SK-N-MC (cell line): ENCODE results near the gene ZDHHC7.

Experiments
- DNase-seq: peaks from one replicate; pipeline ENCODE4 v3.0.0-alpha.2; 2011; ENCODE audit warnings: low read depth, low spot score
- H3K27ac ChIP-seq: fragments of 200-600 bp; sonication (generic); 2 replicates; pipeline ENCODE4 v1.5.1; 2016; ENCODE audit warnings: mixed run types
- H3K36me3 ChIP-seq: fragments of 200-600 bp; sonication (generic); 2 replicates; pipeline ENCODE4 v1.6.1; 2017; ENCODE audit warnings: antibody characterized with exemption, low read length, mixed read lengths; ENCODE audit not compliant: insufficient read depth
- H3K4me3 ChIP-seq: fragments of 200-600 bp; sonication (generic); 2 replicates; pipeline ENCODE4 v1.5.1; 2016
- H3K9ac ChIP-seq: fragments of 200-600 bp; sonication (generic); 2 replicates; pipeline ENCODE4 v1.8.0; 2017; ENCODE audit warnings: mixed run types, mixed read lengths; ENCODE audit not compliant: insufficient read length
- H3K9me3 ChIP-seq: fragments of 200-600 bp; sonication (generic); 2 replicates; pipeline ENCODE4 v1.6.1; 2017; ENCODE audit warnings: low read depth, mild to moderate bottlenecking, antibody characterized with exemption, low read length, moderate library complexity, mixed read lengths
- EZH2 ChIP-seq: fragments of 200-600 bp; sonication (generic); IDR thresholded peaks from one replicate; pipeline ENCODE4 v1.6.1; 2017; ENCODE audit warnings: antibody characterized with exemption
- FOXP2 ChIP-seq: optimal IDR thresholded peaks from 2 replicates; pipeline ENCODE3; 2011; ENCODE audit warnings: mild to moderate bottlenecking, moderate library complexity; ENCODE audit not compliant: insufficient read depth; ENCODE audit errors: extremely low read length, control extremely low read depth
- POLR2AphosphoS5 ChIP-seq: IDR thresholded peaks from 2 replicates; pipeline ENCODE4 v1.6.1; 2012; ENCODE audit warnings: mild to moderate bottlenecking, low read depth, low read length, borderline replicate concordance

Gene ZDHHC7

DNA sequence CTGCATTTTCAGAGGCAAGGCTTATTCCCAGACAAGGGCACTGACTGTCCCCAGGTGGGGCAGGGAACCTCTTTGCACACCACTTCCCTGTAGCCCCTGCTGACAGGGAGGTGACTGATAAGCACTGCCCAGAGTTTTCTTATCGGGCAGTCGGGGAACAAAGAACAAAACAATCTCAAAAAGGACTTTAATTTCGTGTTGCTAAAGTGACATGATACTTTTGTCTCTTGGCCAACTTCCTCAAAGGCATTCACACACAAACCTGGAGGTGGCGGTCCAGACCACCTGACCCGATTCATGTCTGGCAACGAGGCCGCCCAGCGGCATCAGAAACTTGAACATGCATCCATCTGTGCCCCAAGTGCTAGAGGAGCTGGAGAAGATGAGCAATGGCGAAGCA is 28.9 kb downstream of the ZDHHC7 start:
- H3K4me3 ChIP-seq = no peak overlapping the region
- TF ChIP-seq POLR2AphosphoS5 (no peak), EZH2 (no peak), FOXP2 (no peak)
- no peaks in the 10 kb centered on the region for H3K9me3 ChIP-seq
- no peak for DNase-seq
- H3K36me3 ChIP-seq = no peaks in the 10 kb centered on the region; the same call in 1 of the 2 replicates
- H3K9ac ChIP-seq = no peak overlapping the region
- no peak overlapping the region for H3K27ac ChIP-seq

DNA sequence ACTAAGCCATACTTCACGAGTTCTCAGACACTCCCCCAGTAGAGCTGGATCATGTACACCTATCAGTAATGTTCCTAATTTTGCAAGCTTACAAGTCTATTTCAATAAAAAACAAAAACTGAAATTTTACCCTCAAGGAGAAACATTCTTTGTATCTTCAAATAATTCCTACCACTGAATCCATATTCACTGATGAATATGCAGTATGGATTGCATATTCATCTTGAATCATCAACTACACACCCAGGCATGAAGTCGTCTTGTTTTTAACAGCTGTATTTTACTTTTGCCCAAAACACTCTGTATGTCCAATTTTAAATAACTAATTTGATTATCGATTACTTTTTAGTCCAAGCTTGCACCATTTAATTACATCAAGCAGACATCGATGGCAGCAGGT is 31.8 kb downstream of the ZDHHC7 start:
- DNase-seq = no peak
- Histone ChIP-seq H3K36me3 (no peaks in the 10 kb centered on the region; the same call in 1 of the 2 replicates), H3K27ac (no peak overlapping the region), H3K4me3 (no peak overlapping the region), H3K9me3 (no peaks in the 10 kb centered on the region), H3K9ac (no peak overlapping the region)
- no peak for TF ChIP-seq EZH2

DNA sequence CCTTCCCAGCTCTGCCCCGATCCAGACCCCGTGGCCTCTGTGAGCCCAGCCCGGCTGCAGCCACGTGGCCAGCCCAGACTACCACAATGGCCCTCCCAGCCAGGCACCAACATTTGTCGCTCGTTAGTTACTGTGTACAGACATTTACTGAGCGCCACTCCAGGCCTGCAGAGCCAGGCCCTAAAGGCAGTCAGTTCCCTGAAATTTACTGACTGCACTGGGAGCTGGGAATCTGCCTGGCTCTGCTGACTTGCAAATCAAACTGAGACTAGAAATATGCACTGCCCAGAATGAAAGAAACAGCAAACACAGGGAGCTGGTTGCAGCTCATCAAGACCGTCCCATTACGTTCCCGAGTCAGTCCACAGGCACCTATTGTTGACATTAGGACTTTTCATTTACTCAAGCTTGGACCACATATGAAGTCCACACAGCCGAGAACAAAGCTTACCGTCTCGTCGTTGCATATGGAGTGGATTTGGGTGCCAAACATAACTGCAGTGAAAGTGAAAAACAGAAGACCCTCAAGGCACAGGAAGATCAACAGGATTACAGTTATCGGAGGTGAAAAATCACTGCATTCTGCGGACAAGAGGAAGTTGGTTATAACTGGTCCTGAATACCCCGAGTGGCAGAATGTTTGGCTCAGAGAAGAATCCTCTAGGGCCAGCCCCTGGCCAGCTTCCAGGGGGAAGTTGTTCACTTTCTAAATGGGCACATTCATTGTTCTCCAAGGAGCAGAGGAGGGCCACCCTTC is 34.5 kb downstream of the ZDHHC7 start:
- Histone ChIP-seq H3K4me3 (no peak overlapping the region), H3K9ac (no peak overlapping the region), H3K9me3 (no peaks in the 10 kb centered on the region), H3K27ac (no peak overlapping the region), H3K36me3 (no peaks in the 10 kb centered on the region; the same call in 1 of the 2 replicates)
- DNase-seq = no peak
- TF ChIP-seq EZH2 = no peak
- no peak for TF ChIP-seq POLR2AphosphoS5
- TF ChIP-seq FOXP2 = no peak

DNA sequence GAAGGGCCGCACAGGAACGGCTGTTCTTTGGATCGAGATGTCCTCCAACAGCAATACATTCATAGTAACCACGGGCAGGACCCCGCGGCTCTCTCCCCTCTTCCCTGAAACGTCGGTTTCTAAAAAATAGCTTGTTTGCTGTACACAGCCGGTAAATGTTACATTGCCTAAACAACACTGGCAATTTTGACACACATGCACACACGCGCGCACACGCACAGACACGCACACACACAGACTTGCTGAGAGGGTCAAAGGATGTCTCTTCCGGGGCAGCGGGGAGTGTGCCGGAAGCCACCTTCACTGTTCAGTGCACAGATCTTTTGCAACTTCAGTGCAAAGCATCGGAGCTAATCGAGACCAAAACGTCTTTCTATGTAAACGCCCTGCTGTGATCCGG is 35.8 kb downstream of the ZDHHC7 start:
- DNase-seq = no peak
- Histone ChIP-seq H3K27ac (no peak overlapping the region), H3K4me3 (no peak overlapping the region), H3K9me3 (no peaks in the 10 kb centered on the region), H3K9ac (no peak overlapping the region), H3K36me3 (no peaks in the 10 kb centered on the region; the same call in 1 of the 2 replicates)
- no peak for TF ChIP-seq POLR2AphosphoS5

DNA sequence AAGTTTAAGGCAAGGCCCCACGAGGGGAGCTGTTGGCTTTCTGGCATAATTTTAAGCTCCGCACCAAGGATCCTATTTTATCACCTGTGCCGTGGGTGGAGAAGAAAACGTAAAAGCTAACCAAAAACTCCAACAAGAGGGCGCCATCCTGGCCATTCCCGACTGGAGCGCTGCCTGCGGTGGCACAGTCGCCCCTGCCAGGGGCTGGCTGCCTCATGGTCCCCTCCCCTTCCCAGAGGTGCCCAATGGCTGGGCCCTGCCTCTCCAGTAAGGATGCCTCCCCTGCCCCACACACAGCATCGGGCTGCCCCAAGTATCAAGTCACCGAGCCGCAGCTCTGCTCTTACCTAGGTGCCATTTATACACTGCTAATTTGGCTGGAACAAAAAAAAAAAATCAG is 36.3 kb downstream of the ZDHHC7 start:
- DNase-seq = no peak
- H3K36me3 ChIP-seq = no peaks in the 10 kb centered on the region; the same call in 1 of the 2 replicates
- no peak overlapping the region for H3K4me3 ChIP-seq
- H3K9ac ChIP-seq = no peak overlapping the region
- H3K9me3 ChIP-seq = no peaks in the 10 kb centered on the region
- H3K27ac ChIP-seq = no peak overlapping the region
- TF ChIP-seq EZH2 = no peak

DNA sequence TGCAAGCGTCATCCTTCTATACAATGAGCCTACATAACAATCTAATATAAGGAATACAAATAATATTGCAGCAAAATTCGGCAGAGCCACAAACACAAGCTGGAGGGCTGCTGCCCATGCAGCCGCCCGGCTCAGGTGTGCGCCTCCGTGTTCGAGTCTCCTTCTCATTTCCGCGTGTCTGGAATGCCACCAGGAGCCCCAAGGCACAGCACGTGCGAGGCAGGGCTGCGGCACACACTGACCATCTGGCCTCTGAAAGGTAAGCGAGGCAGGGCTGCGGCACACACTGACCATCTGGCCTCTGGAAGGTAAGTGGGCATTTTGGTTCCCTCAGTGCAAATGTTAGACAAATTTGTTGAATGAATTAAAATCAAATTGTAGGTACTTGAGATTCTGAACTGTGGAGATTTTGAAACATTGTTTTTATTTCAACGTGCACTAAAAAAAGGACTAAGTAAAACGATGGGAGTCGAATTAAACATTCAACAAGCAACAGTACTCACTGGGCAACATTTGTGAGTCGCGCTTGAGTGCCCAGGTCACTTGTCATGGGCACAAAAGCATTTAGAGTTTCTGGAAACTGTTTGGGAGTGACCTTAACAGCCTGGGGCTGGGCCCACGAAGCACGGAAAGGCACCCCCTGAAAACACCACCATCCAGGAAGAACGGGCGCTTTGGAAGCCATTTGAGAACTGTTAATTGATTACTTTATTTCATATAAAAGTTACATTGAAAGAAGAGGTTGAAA is 37.4 kb downstream of the ZDHHC7 start:
- H3K9me3 ChIP-seq = no peaks in the 10 kb centered on the region
- DNase-seq = no peak
- TF ChIP-seq POLR2AphosphoS5 = no peak
- no peak for TF ChIP-seq EZH2
- no peak for TF ChIP-seq FOXP2
- H3K36me3 ChIP-seq = no peaks in the 10 kb centered on the region; the same call in 1 of the 2 replicates
- no peak overlapping the region for H3K27ac ChIP-seq
- H3K4me3 ChIP-seq = no peak overlapping the region
- no peak overlapping the region for H3K9ac ChIP-seq

DNA sequence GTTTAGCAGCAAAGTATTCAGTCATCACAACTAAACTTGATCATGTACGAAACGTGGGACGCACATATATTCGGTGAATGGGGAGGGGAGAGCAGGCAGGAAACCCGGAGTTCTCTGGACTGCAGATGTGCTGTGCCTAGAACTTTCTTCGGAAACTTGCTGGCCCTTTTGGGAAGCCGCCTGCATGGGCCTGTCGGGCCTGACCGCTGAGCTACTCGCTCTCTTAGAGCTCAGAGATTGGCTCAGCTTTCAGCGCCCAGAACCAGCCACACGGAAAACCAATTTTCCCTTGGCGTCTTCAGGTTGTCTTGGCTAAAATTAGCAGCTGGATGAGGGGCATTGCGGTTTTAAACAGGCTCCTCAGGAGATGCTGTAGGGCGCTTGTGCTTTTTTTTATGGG is 38.1 kb downstream of the ZDHHC7 start:
- Histone ChIP-seq H3K27ac (no peak overlapping the region), H3K9me3 (no peaks in the 10 kb centered on the region), H3K9ac (no peak overlapping the region), H3K36me3 (no peaks in the 10 kb centered on the region; the same call in 1 of the 2 replicates), H3K4me3 (no peak overlapping the region)
- TF ChIP-seq POLR2AphosphoS5 (no peak), EZH2 (no peak), FOXP2 (no peak)
- no peak for DNase-seq

DNA sequence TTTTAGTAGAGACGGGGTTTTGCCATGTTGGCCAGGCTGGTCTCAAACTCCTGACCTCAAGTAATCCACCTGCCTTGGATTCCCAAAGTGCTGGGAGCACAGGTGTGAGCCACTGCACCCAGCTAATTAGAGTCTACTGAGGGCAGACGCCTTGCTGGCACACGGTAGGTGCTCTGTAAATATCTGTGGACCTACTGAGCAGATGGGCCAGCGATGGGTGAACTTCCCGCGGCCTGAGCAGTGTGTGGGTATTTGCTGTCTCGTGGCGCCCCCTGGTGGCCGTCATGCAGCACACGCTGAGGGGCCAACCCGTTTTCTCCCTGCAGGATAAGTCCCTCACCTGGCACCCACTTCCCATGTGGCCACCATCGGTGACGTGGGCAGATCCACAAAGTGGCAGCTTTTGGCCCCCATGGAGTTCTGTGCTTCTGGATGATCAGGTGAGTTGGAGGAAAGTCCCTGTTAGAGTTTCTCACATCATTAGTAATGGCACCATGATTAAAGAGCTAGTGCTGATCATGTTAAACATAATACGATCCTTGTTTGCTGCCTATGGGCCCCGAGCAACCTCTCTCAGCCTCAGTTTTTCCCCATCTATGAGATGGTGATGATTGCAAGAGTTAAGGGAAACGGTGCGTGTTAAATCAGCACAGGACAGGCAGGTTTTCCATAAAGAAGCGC is 40.7 kb downstream of the ZDHHC7 start:
- H3K9me3 ChIP-seq = no peaks in the 10 kb centered on the region
- H3K36me3 ChIP-seq = no peaks in the 10 kb centered on the region; the same call in 1 of the 2 replicates
- no peak for DNase-seq
- H3K27ac ChIP-seq = no peak overlapping the region
- H3K4me3 ChIP-seq = no peak overlapping the region
- no peak overlapping the region for H3K9ac ChIP-seq
- TF ChIP-seq POLR2AphosphoS5 (no peak), EZH2 (no peak), FOXP2 (no peak)
